Ishikawa (cell line): ENCODE results near the gene TNNI3K.

Source experiments
- CEBPB ChIP-seq: IDR thresholded peaks from 2 replicates; pipeline ENCODE4 v1.6.1; 2012
- CREB1 ChIP-seq: IDR thresholded peaks from 2 replicates; pipeline ENCODE4 v1.6.1; 2012; ENCODE audit warnings: low read depth
- EGR1 ChIP-seq: IDR thresholded peaks from 2 replicates; pipeline ENCODE4 v1.6.1; 2012
- EP300 ChIP-seq: IDR thresholded peaks from 2 replicates; pipeline ENCODE4 v1.6.1; 2012; ENCODE audit warnings: borderline replicate concordance
- FOXM1 ChIP-seq: IDR thresholded peaks from 2 replicates; pipeline ENCODE4 v1.6.1; 2012; ENCODE audit warnings: low read depth, borderline replicate concordance
- MAX ChIP-seq: IDR thresholded peaks from 2 replicates; pipeline ENCODE4 v1.6.1; 2012
- NFIC ChIP-seq: IDR thresholded peaks from 2 replicates; pipeline ENCODE4 v1.6.1; 2012
- RAD21 ChIP-seq: IDR thresholded peaks from 2 replicates; pipeline ENCODE4 v1.6.1; 2012; ENCODE audit warnings: low read depth
- REST ChIP-seq: IDR thresholded peaks from 2 replicates; pipeline ENCODE4 v1.6.1; 2012; ENCODE audit warnings: low read depth, mild to moderate bottlenecking
- TAF1 ChIP-seq: IDR thresholded peaks from 2 replicates; pipeline ENCODE4 v1.6.1; 2012; ENCODE audit warnings: low read depth, mild to moderate bottlenecking
- TCF12 ChIP-seq: IDR thresholded peaks from 2 replicates; pipeline ENCODE4 v1.6.1; 2012; ENCODE audit warnings: low read depth
- TEAD4 ChIP-seq: IDR thresholded peaks from 2 replicates; pipeline ENCODE4 v1.6.1; 2012
- USF1 ChIP-seq: IDR thresholded peaks from 2 replicates; pipeline ENCODE4 v1.6.1; 2012
- YY1 ChIP-seq: IDR thresholded peaks from 2 replicates; pipeline ENCODE4 v1.6.1; 2012; ENCODE audit warnings: low read depth
- ZBTB7A ChIP-seq: IDR thresholded peaks from 2 replicates; pipeline ENCODE4 v1.6.1; 2012; ENCODE audit warnings: low read depth

The TNNI3K gene

GRCh38 chr1:74481607-74482006, 246.4 kb downstream of the TNNI3K start:
- TF ChIP-seq CREB1 = no peak
- TF ChIP-seq YY1 = no peak
- no peak for TF ChIP-seq RAD21

- no peak for TF ChIP-seq CREB1
- no peak for TF ChIP-seq USF1
- no peak for TF ChIP-seq ZBTB7A
- no peak for TF ChIP-seq EP300
Measured at GRCh38 chr1:74485622-74486021, 250.4 kb downstream of the TNNI3K start.

- TF ChIP-seq CREB1 (no peak), MAX (no peak), TAF1 (no peak), REST (no peak), RAD21 (no peak), CEBPB (no peak)
Measured at GRCh38 chr1:74486036-74486435, 250.8 kb downstream of the TNNI3K start.

- TF ChIP-seq USF1 (no peak), TCF12 (no peak), ZBTB7A (no peak)
Measured at GRCh38 chr1:74496669-74497068, 261.5 kb downstream of the TNNI3K start.

GRCh38 chr1:74498901-74499300, 263.7 kb downstream of the TNNI3K start:
- TF ChIP-seq CREB1 = no peak
- 0 out of 2 replicates have a peak, but pooled peaks have one; percentile 5 for TF ChIP-seq TEAD4

- no peak for TF ChIP-seq NFIC
- TF ChIP-seq REST = peak; percentile 92
- TF ChIP-seq EP300 = no peak
- TF ChIP-seq FOXM1 = no peak
Measured at GRCh38 chr1:74502432-74502831, 267.2 kb downstream of the TNNI3K start.

GRCh38 chr1:74502858-74503257, 267.7 kb downstream of the TNNI3K start:
- TF ChIP-seq EP300 (no peak), TAF1 (no peak), CREB1 (no peak), FOXM1 (no peak), CEBPB (no peak), TEAD4 (no peak)

GRCh38 chr1:74504125-74504932, 269.1 kb downstream of the TNNI3K start:
- no peak for TF ChIP-seq NFIC
- peak; percentile 64 for TF ChIP-seq RAD21
- TF ChIP-seq CREB1 = no peak
- TF ChIP-seq CEBPB = no peak
- no peak for TF ChIP-seq EP300
- TF ChIP-seq REST = peak; percentile 33; the same call in 1 of the 2 replicates
- TF ChIP-seq EGR1 = no peak
- TF ChIP-seq MAX = no peak
